Neutrophil (primary cell): ENCODE data around the gene RHBDD2.

ENCODE experiments used
- H3K27ac ChIP-seq: fragments of 200-600 bp; sonication (generic); 2 replicates; pipeline ENCODE4 v1.5.1; 2016; ENCODE audit warnings: mild to moderate bottlenecking, moderate library complexity
- H3K27me3 ChIP-seq: fragments of 200-600 bp; sonication (generic); 2 replicates; pipeline ENCODE4 v1.6.0; 2016; ENCODE audit warnings: mild to moderate bottlenecking
- H3K36me3 ChIP-seq: fragments of 200-600 bp; sonication (generic); 2 replicates; pipeline ENCODE4 v1.5.1; 2017
- H3K4me1 ChIP-seq, 2 experiments: fragments of 200-600 bp in 1 of 2; sonication (generic) in 1 of 2; 1 replicate in 1 of 2; 2 replicates in 1 of 2; pipeline versions ENCODE4 v1.5.1 to v1.6.1; 2013 to 2016; ENCODE audit warnings: low read depth in 1 of 2, low read length in 1 of 2, mild to moderate bottlenecking in 1 of 2, moderate library complexity in 1 of 2; ENCODE audit not compliant: control insufficient read depth in 1 of 2, insufficient read depth in 1 of 2
- H3K4me3 ChIP-seq, 2 experiments: fragments of 200-600 bp in 1 of 2; sonication (generic) in 1 of 2; 1 replicate in 1 of 2; 2 replicates in 1 of 2; pipeline ENCODE4 v1.5.1; 2013 to 2016; ENCODE audit warnings: low read depth in 1 of 2, low read length in 1 of 2, mild to moderate bottlenecking in 1 of 2, moderate library complexity in 1 of 2
- H3K9me3 ChIP-seq: fragments of 200-600 bp; sonication (generic); 2 replicates; pipeline ENCODE4 v1.5.1; 2016
- TF ChIP-seq, protein P1 (sequence below): fragments of 200-600 bp; sonication (generic); IDR thresholded peaks from 2 replicates; pipeline ENCODE4 v1.5.1; 2016; ENCODE audit warnings: antibody characterized with exemption

RHBDD2 gene

GRCh38 chr7:75920431-75921161 is 41.8 kb downstream of the RHBDD2 start:
- H3K9me3 ChIP-seq: no peaks in the 10 kb centered on the region
- H3K27me3 ChIP-seq: no peaks in the 10 kb centered on the region
- TF ChIP-seq, protein P1, sequence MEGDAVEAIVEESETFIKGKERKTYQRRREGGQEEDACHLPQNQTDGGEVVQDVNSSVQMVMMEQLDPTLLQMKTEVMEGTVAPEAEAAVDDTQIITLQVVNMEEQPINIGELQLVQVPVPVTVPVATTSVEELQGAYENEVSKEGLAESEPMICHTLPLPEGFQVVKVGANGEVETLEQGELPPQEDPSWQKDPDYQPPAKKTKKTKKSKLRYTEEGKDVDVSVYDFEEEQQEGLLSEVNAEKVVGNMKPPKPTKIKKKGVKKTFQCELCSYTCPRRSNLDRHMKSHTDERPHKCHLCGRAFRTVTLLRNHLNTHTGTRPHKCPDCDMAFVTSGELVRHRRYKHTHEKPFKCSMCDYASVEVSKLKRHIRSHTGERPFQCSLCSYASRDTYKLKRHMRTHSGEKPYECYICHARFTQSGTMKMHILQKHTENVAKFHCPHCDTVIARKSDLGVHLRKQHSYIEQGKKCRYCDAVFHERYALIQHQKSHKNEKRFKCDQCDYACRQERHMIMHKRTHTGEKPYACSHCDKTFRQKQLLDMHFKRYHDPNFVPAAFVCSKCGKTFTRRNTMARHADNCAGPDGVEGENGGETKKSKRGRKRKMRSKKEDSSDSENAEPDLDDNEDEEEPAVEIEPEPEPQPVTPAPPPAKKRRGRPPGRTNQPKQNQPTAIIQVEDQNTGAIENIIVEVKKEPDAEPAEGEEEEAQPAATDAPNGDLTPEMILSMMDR: no peak
- peaks cover 13 to 21% of the 10 kb centered on the region in 2 experiments for H3K4me1 ChIP-seq
- no peak overlapping the region for H3K4me3 ChIP-seq
- H3K27ac ChIP-seq: no peak overlapping the region
- peaks cover 6% of the 10 kb centered on the region for H3K36me3 ChIP-seq

DNA sequence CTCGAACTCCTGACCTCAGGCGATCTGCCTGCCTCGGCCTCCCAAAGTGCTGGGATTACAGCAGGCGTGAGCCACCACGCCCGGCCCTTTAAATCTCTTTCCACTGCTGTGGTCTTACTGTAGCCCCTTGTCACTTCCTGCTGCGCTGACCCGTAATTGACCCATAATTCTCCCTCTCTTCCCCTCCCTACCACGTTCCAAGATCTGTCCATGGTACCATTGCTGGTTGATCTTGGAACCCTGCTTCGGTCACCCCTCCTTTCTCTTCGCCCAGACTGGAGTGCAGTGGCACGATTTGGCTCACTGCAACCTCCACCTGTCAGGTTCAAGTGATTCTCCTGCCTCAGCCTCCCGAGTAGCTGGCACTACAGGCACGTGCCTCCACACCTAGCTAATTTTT is 42.6 kb downstream of the RHBDD2 start:
- no peaks in the 10 kb centered on the region for H3K9me3 ChIP-seq
- H3K36me3 ChIP-seq: peaks cover 6% of the 10 kb centered on the region
- no peak overlapping the region for H3K27ac ChIP-seq
- peaks cover 5 to 13% of the 10 kb centered on the region in 2 experiments for H3K4me1 ChIP-seq
- no peaks in the 10 kb centered on the region for H3K27me3 ChIP-seq
- no peak overlapping the region for H3K4me3 ChIP-seq
- TF ChIP-seq, protein P1: no peak

DNA sequence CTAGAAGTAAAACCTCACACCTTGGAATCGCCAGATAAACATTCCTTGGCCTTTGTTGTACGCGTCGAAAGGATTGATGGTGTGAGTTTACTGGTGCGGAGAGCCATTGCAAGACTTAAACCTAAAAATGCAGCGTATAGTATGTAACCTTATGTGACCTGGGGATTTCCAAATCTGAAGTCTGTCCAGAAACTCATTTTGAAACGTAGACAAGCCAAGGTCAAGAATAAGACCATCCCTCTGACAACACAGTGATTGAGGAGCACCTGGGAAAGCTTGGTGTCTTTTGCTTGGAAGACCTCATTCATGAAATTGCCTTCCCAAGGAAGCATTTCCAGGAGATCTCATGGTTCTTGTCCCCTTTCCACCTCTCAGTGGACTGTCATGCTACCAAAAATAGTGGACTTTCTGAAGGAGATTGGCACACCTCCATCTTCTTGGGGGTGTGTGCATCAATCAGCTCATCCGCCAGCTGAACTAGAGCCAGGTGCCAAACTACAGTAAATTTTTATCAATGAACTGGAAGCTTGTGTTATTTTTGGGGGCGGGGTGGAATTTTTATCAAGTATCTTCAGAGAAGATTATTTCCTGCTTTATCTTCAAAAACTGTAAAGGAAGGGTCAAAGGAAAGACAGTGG is 44.3 kb downstream of the RHBDD2 start:
- Histone ChIP-seq H3K9me3 (no peaks in the 10 kb centered on the region), H3K27me3 (no peaks in the 10 kb centered on the region), H3K4me1 (peaks cover 0 to 7% of the 10 kb centered on the region in 2 experiments), H3K27ac (no peak overlapping the region), H3K4me3 (no peak overlapping the region), H3K36me3 (peaks cover 6% of the 10 kb centered on the region)
- TF ChIP-seq, protein P1: no peak

DNA sequence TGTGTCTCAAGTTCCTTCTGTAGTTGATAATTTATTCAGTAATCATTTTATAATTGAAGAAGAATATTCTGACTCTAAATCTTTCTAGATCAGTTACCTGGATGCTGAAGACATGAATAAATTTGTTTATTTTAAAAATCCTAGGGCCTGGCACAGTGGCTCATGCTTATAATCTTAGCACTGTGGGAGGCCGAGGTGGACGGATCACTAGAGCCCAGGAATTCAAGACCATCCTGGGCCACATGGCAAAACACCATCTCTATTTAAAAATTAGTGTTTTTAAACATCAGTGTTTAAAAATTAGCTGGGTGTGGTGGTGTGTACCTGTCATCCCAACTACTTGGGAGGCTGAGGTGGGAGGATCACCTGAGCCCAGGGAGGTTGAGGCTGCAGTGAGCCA is 45.4 kb downstream of the RHBDD2 start:
- H3K27me3 ChIP-seq: no peaks in the 10 kb centered on the region
- TF ChIP-seq, protein P1: no peak

DNA sequence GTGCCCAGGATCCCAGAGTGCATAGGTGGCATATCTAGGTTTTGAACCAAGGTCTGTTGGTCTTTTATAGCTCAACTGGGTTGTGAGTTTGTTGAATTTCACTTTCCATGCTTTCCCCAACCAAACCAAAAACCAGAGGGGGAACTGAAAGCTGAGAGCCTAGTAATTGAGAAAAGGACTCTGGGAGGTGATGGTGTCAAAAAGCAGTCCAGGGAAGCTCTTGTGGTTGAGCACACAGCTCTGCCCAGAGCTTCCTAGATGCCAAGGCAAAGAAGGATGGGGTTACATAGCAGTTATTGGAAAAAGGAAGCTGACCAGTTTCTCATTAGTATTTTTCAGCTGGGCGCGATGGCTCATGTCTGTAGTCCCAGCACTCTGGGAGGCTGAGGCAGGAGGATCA is 46.1 kb downstream of the RHBDD2 start:
- Histone ChIP-seq H3K9me3 (no peaks in the 10 kb centered on the region), H3K36me3 (peaks cover 11% of the 10 kb centered on the region), H3K4me1 (peaks cover 0 to 7% of the 10 kb centered on the region in 2 experiments), H3K27ac (no peak overlapping the region), H3K4me3 (no peak overlapping the region), H3K27me3 (no peaks in the 10 kb centered on the region)
- TF ChIP-seq, protein P1: no peak

More for the DNA sequence above, 45.4 kb downstream of the RHBDD2 start:
- peaks cover 11% of the 10 kb centered on the region for H3K36me3 ChIP-seq
- no peak overlapping the region for H3K4me3 ChIP-seq
- H3K27ac ChIP-seq: no peak overlapping the region
- H3K4me1 ChIP-seq: peaks cover 0 to 7% of the 10 kb centered on the region in 2 experiments
- no peaks in the 10 kb centered on the region for H3K9me3 ChIP-seq
